ENCODE results near the gene PBLD.
"Not testable (repeated sequence)": the region's sequence is repeated elsewhere in the genome, so short reads cannot be mapped to it uniquely, and the experiment has no call there.

The PBLD gene

GRCh38 chr10:68284062-68285001 lies 48.4 kb downstream of the PBLD start:
- H3K36me3 ChIP-seq (replicated peaks; ENCODE audit: insufficient read depth, low read length) = no peaks in the 10 kb centered on the region
- H3K9me2 ChIP-seq (replicated peaks; ENCODE audit: insufficient read depth, low read length) = no peaks in the 10 kb centered on the region
- H3F3A ChIP-seq (ENCODE audit: insufficient read depth, low read length) = no peaks in the 10 kb centered on the region
- H3K27ac ChIP-seq (ENCODE audit: low read length) = no peak overlapping the region
- no peak overlapping the region for H2AFZ ChIP-seq (ENCODE audit: low read length)
- H3K9me3 ChIP-seq (replicated peaks; ENCODE audit: insufficient read depth, low read length) = no peaks in the 10 kb centered on the region
- no peaks in the 10 kb centered on the region for H4K20me1 ChIP-seq (ENCODE audit: insufficient read depth, low read length)
- DNase-seq = no peak
- H3K9ac ChIP-seq (ENCODE audit: low read length) = no peak overlapping the region
- H3K79me2 ChIP-seq (ENCODE audit: low read length) = no peaks in the 10 kb centered on the region
- H3K4me1 ChIP-seq (ENCODE audit: low read length) = no peaks in the 10 kb centered on the region
- TF ChIP-seq EZH2phosphoT487 (IDR thresholded peaks at IDR 0.05; ENCODE audit: low read length) = no peak
- TF ChIP-seq EZH2 (optimal IDR thresholded peaks at IDR 0.05; ENCODE audit: low read depth, low read length) = no peak
- TF ChIP-seq CTCF (IDR thresholded peaks at IDR 0.05; ENCODE audit: low read length) = no peak
- no peak overlapping the region for H3K4me2 ChIP-seq (ENCODE audit: low read depth, low read length)
- H3K4me3 ChIP-seq (ENCODE audit: low read length) = no peak overlapping the region
- no peaks in the 10 kb centered on the region for H3K27me3 ChIP-seq (replicated peaks; ENCODE audit: insufficient read depth, low read length)

- no peaks in the 10 kb centered on the region for H3K4me1 ChIP-seq (ENCODE audit: low read length)
- no peaks in the 10 kb centered on the region for H3K79me2 ChIP-seq (ENCODE audit: low read length)
- TF ChIP-seq EZH2 (optimal IDR thresholded peaks at IDR 0.05; ENCODE audit: low read depth, low read length) = no peak
- no peak for TF ChIP-seq CTCF (IDR thresholded peaks at IDR 0.05; ENCODE audit: low read length)
- no peak for TF ChIP-seq EZH2phosphoT487 (IDR thresholded peaks at IDR 0.05; ENCODE audit: low read length)
- no peak overlapping the region for H2AFZ ChIP-seq (ENCODE audit: low read length)
- H3K9ac ChIP-seq (ENCODE audit: low read length) = no peak overlapping the region
- no peak overlapping the region for H3K27ac ChIP-seq (ENCODE audit: low read length)
- H4K20me1 ChIP-seq (ENCODE audit: insufficient read depth, low read length) = no peaks in the 10 kb centered on the region
- H3K4me2 ChIP-seq (ENCODE audit: low read depth, low read length) = no peak overlapping the region
- H3F3A ChIP-seq (ENCODE audit: insufficient read depth, low read length) = no peaks in the 10 kb centered on the region
- no peaks in the 10 kb centered on the region for H3K36me3 ChIP-seq (replicated peaks; ENCODE audit: insufficient read depth, low read length)
- no peak for DNase-seq
- no peak overlapping the region for H3K4me3 ChIP-seq (ENCODE audit: low read length)
- no peaks in the 10 kb centered on the region for H3K9me3 ChIP-seq (replicated peaks; ENCODE audit: insufficient read depth, low read length)
- H3K27me3 ChIP-seq (replicated peaks; ENCODE audit: insufficient read depth, low read length) = no peaks in the 10 kb centered on the region
- H3K9me2 ChIP-seq (replicated peaks; ENCODE audit: insufficient read depth, low read length) = no peaks in the 10 kb centered on the region
These were observed 52.0 kb downstream of the PBLD start for GRCh38 chr10:68280758-68281157.

GRCh38 chr10:68278906-68279753 lies 53.6 kb downstream of the PBLD start:
- not testable (repeated sequence) for H3K9ac ChIP-seq (ENCODE audit: low read length); DNase-seq; H3K9me3 ChIP-seq (replicated peaks; ENCODE audit: insufficient read depth, low read length); H3F3A ChIP-seq (ENCODE audit: insufficient read depth, low read length); H4K20me1 ChIP-seq (ENCODE audit: insufficient read depth, low read length); H3K4me3 ChIP-seq (ENCODE audit: low read length); H2AFZ ChIP-seq (ENCODE audit: low read length); H3K4me2 ChIP-seq (ENCODE audit: low read depth, low read length); H3K4me1 ChIP-seq (ENCODE audit: low read length); H3K36me3 ChIP-seq (replicated peaks; ENCODE audit: insufficient read depth, low read length); H3K27me3 ChIP-seq (replicated peaks; ENCODE audit: insufficient read depth, low read length); H3K9me2 ChIP-seq (replicated peaks; ENCODE audit: insufficient read depth, low read length); H3K79me2 ChIP-seq (ENCODE audit: low read length); H3K27ac ChIP-seq (ENCODE audit: low read length)

GRCh38 chr10:68277814-68278213 lies 54.9 kb downstream of the PBLD start:
- not testable (repeated sequence) for H4K20me1 ChIP-seq (ENCODE audit: insufficient read depth, low read length); H3K4me3 ChIP-seq (ENCODE audit: low read length); H3K4me2 ChIP-seq (ENCODE audit: low read depth, low read length); H3K27ac ChIP-seq (ENCODE audit: low read length); H3K9ac ChIP-seq (ENCODE audit: low read length); DNase-seq; H3K79me2 ChIP-seq (ENCODE audit: low read length); H3K27me3 ChIP-seq (replicated peaks; ENCODE audit: insufficient read depth, low read length); H3K9me2 ChIP-seq (replicated peaks; ENCODE audit: insufficient read depth, low read length); H3K36me3 ChIP-seq (replicated peaks; ENCODE audit: insufficient read depth, low read length); H3F3A ChIP-seq (ENCODE audit: insufficient read depth, low read length); H3K4me1 ChIP-seq (ENCODE audit: low read length); H3K9me3 ChIP-seq (replicated peaks; ENCODE audit: insufficient read depth, low read length); H2AFZ ChIP-seq (ENCODE audit: low read length)
